ENCODE data around the gene ADAMTS7.
"Not testable (repeated sequence)": the region's sequence is repeated elsewhere in the genome, so short reads cannot be mapped to it uniquely, and the experiment has no call there.

DNA sequence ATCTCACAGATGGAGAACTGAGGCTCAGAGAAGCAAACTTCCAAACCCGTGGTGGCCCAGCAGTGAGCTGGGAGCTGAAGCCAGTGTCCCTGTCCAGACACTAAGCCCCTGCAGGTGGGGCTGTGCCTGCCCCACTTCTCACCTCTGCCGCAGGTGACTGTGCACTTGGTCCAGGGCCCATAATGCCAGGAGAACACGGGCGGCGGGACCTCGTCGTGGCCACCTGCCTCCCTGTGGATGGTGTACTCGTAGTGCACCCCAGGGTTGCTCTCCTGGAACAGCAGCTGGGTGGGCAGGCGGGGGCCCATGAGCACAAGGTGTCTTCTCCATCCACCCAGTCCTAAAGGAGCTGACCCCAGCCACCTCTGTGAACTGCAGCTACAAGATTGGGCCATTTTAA is 40.2 kb downstream of the ADAMTS7 start:
- not testable (repeated sequence) for TF ChIP-seq CSDC2 (CRISPR knock-in tag; IDR thresholded peaks at IDR 0.05); ZNF8 (CRISPR knock-in tag; IDR thresholded peaks at IDR 0.05); ARNTL (CRISPR knock-in tag; IDR thresholded peaks at IDR 0.05; ENCODE audit: borderline replicate concordance, low read depth); RARB (CRISPR knock-in tag; IDR thresholded peaks at IDR 0.05); GLIS3 (CRISPR knock-in tag; IDR thresholded peaks at IDR 0.05); ZFP3 (CRISPR knock-in tag; IDR thresholded peaks at IDR 0.05); OSR1 (CRISPR knock-in tag; IDR thresholded peaks at IDR 0.05); ZFP30 (CRISPR knock-in tag; IDR thresholded peaks at IDR 0.05); SNAI2 (CRISPR knock-in tag; IDR thresholded peaks at IDR 0.05); ZNF70 (CRISPR knock-in tag; IDR thresholded peaks at IDR 0.05); PPARA (CRISPR knock-in tag; IDR thresholded peaks at IDR 0.05; ENCODE audit: borderline replicate concordance)
- TF ChIP-seq, protein P1, sequence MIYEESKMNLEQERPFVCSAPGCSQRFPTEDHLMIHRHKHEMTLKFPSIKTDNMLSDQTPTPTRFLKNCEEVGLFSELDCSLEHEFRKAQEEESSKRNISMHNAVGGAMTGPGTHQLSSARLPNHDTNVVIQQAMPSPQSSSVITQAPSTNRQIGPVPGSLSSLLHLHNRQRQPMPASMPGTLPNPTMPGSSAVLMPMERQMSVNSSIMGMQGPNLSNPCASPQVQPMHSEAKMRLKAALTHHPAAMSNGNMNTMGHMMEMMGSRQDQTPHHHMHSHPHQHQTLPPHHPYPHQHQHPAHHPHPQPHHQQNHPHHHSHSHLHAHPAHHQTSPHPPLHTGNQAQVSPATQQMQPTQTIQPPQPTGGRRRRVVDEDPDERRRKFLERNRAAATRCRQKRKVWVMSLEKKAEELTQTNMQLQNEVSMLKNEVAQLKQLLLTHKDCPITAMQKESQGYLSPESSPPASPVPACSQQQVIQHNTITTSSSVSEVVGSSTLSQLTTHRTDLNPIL (CRISPR knock-in tag; IDR thresholded peaks at IDR 0.05; ENCODE audit: low read depth), result not testable (repeated sequence)
- TF ChIP-seq, protein P2, sequence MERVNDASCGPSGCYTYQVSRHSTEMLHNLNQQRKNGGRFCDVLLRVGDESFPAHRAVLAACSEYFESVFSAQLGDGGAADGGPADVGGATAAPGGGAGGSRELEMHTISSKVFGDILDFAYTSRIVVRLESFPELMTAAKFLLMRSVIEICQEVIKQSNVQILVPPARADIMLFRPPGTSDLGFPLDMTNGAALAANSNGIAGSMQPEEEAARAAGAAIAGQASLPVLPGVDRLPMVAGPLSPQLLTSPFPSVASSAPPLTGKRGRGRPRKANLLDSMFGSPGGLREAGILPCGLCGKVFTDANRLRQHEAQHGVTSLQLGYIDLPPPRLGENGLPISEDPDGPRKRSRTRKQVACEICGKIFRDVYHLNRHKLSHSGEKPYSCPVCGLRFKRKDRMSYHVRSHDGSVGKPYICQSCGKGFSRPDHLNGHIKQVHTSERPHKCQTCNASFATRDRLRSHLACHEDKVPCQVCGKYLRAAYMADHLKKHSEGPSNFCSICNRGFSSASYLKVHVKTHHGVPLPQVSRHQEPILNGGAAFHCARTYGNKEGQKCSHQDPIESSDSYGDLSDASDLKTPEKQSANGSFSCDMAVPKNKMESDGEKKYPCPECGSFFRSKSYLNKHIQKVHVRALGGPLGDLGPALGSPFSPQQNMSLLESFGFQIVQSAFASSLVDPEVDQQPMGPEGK (CRISPR knock-in tag; IDR thresholded peaks at IDR 0.05; ENCODE audit: borderline replicate concordance), result not testable (repeated sequence)

Measured in SK-N-SH treated with all-trans-retinoic acid at 6 μM for 48 hours (cell line).